Psoas muscle (tissue), 8 donors: ENCODE measurements around the gene BTG1. TPM values are rescaled to one million over a fixed set of nuclear protein-coding genes. Genes with fewer than 3 reads are reported as not detected.

Experiments used
- ATAC-seq, 4 donors: fragments of 200-7000 bp; cut with Tn5 transposase; one replicate each; pipeline ENCODE4 v1.9.1; 2020; ENCODE audit warnings: moderate library complexity in 3 of 4, mild to moderate bottlenecking in 2 of 4
- DNase-seq, 2 donors: peaks; one replicate each; pipeline ENCODE4 v3.0.0-alpha.2; 2020
- H3K27ac ChIP-seq: fragments of 200-600 bp; one replicate; pipeline ENCODE4 v1.8.0; 2022
- H3K27me3 ChIP-seq, 3 donors: fragments of 200-600 bp in 1 of 3; one replicate each; pipeline versions ENCODE4 v1.6.1 to v1.8.0; 2013 to 2022; ENCODE audit warnings: low read length in 2 of 3, mild to moderate bottlenecking in 2 of 3, moderate library complexity in 1 of 3; ENCODE audit not compliant: insufficient read depth in 3 of 3
- H3K36me3 ChIP-seq, 2 donors: fragments of 200-600 bp in 1 of 2; one replicate each; pipeline versions ENCODE4 v1.6.1 to v1.8.0; 2013 to 2022; ENCODE audit warnings: low read depth in 1 of 2, mild to moderate bottlenecking in 1 of 2, moderate library complexity in 1 of 2; ENCODE audit not compliant: insufficient read depth in 1 of 2
- H3K4me1 ChIP-seq: fragments of 200-600 bp; one replicate; pipeline ENCODE4 v1.8.0; 2022
- H3K4me3 ChIP-seq: fragments of 200-600 bp; one replicate; pipeline ENCODE4 v1.8.0; 2022; ENCODE audit warnings: mild to moderate bottlenecking
- H3K9me3 ChIP-seq: fragments of 200-600 bp; one replicate; pipeline ENCODE4 v1.8.0; 2022
- CTCF ChIP-seq: fragments of 200-600 bp; IDR thresholded peaks from one replicate; pipeline ENCODE4 v1.8.0; 2022; ENCODE audit warnings: antibody characterized with exemption
- WGBS, 3 donors: extraction: QIAGEN DNeasy Blood & Tissue Kit; methylation state at CpG; one replicate each; pipeline versions ENCODE4 v1.1.6 to v1.1.7; 2013; 5-methylcytosine and 5-hydroxymethylcytosine counted together
- intact Hi-C, 2 donors: fragments of 100-400 bp; cut with DNase I; formaldehyde crosslinking; loops; one replicate each; pipeline versions ENCODE4 v1.11.0 to v1.14.2; 2022
- polyA plus RNA-seq, 3 donors: library from polyadenylated mRNA; stranded (reverse); fragments of 200-250 nt; gene quantifications; one replicate each; pipeline ENCODE4 v1.2.3, GENCODE V29; 2013
- total RNA-seq, 4 donors: library from RNA; stranded (reverse); fragmentation: NEBNext Ultra II Directional in 2 of 4; extraction: Animal tissue kit (Norgen Biotek cat#: 25700) in 2 of 4; gene quantifications; one replicate each; pipeline versions ENCODE4 v1.2.1 to v1.2.4, GENCODE V29; 2021 to 2023
- donor health status: healthy with polysubstance abuse.
- donor health status: DM: no; HTN: no; CAD: no; lungs with moderate emphysema.
- donor health status: Bipolar disorder and iron deficiency.
- donor health status: healthy.
- donor health status: DM: yes; HTN: yes; CAD: no.
- donor health status: DM: no; HTN: no; CAD: no.
- donor health status: DM: no; HTN: no; CAD: no.
- donor health status: DM: yes; HTN: yes; CAD: no.

Gene BTG1
- total and polyA plus RNA-seq, 7 donors, result 9.9 to 34.2 (median 18.4) TPM

- Histone ChIP-seq H3K36me3 (no peaks in the 10 kb centered on the region), H3K27ac (no peak overlapping the region), H3K27me3 (no peaks in the 10 kb centered on the region), H3K4me3 (no peak overlapping the region), H3K9me3 (peaks cover 22% of the 10 kb centered on the region), H3K4me1 (no peaks in the 10 kb centered on the region)
- TF ChIP-seq CTCF, result no peak
- intact Hi-C loops, result no loop called here
- no peak for ATAC-seq
- WGBS, 3 donors, result 81 to 86% (median 84%) methylated on average over 2 of the region's 2 CpGs
- no peak for DNase-seq
These were observed 21.6 kb downstream of the BTG1 start for GRCh38 chr12:92123780-92124688.

- no peaks in the 10 kb centered on the region for H3K4me1 ChIP-seq
- DNase-seq (no peak), ATAC-seq (no peak)
- TF ChIP-seq CTCF, result no peak
- H3K27ac ChIP-seq, result no peak overlapping the region
- intact Hi-C loops, result no loop called here
- no peak overlapping the region for H3K4me3 ChIP-seq
- H3K27me3 ChIP-seq, result no peaks in the 10 kb centered on the region
- H3K9me3 ChIP-seq, result peaks cover 22% of the 10 kb centered on the region
- 75 to 98% (median 82%) methylated on average over 4 of the region's 4 CpGs for WGBS, 3 donors
- no peaks in the 10 kb centered on the region for H3K36me3 ChIP-seq
These were observed 22.5 kb downstream of the BTG1 start for GRCh38 chr12:92122941-92123779.

- no peak for TF ChIP-seq CTCF
- intact Hi-C loops, result no loop called here
- H3K4me3 ChIP-seq, result no peak overlapping the region
- H3K27me3 ChIP-seq, result no peaks in the 10 kb centered on the region
- H3K36me3 ChIP-seq, result no peaks in the 10 kb centered on the region
- H3K9me3 ChIP-seq, result peaks cover 22% of the 10 kb centered on the region
- H3K4me1 ChIP-seq, result no peaks in the 10 kb centered on the region
- DNase-seq, result no peak
- ATAC-seq, result no peak
- H3K27ac ChIP-seq, result no peak overlapping the region
These were observed 23.8 kb downstream of the BTG1 start for GRCh38 chr12:92121826-92122225.

GRCh38 chr12:92118826-92119536 is 26.7 kb downstream of the BTG1 start:
- whole genome bisulfite sequencing, 3 donors, result 77 to 92% (median 82%) methylated on average over 2 of the region's 2 CpGs
- Histone ChIP-seq H3K4me3 (no peak overlapping the region), H3K9me3 (peaks cover 22% of the 10 kb centered on the region), H3K36me3 (no peaks in the 10 kb centered on the region), H3K4me1 (no peaks in the 10 kb centered on the region), H3K27ac (no peak overlapping the region), H3K27me3 (no peaks in the 10 kb centered on the region)
- ATAC-seq, result no peak
- no peak for DNase-seq
- no peak for TF ChIP-seq CTCF
- intact Hi-C loops, result no loop called here
